DMS53 (cell line): Measurements from ENCODE around the gene ZNF462.
"Not testable (repeated sequence)": the region's sequence is repeated elsewhere in the genome, so short reads cannot be mapped to it uniquely, and the experiment has no call there.

Source experiments
- DNase-seq: peaks from one replicate; lab custom pipeline; 2025; lab: John Stamatoyannopoulos, UW

ZNF462 gene

GRCh38 chr9:106886111-106887046 is 23.4 kb downstream of the ZNF462 start:
- DNase-seq, result no peak

GRCh38 chr9:106887066-106887465 is 24.1 kb downstream of the ZNF462 start:
- no peak for DNase-seq

- no peak for DNase-seq
Observed at GRCh38 chr9:106889061-106889590, 26.2 kb downstream of the ZNF462 start.

- peak; percentile 7 for DNase-seq
Observed at GRCh38 chr9:106890608-106891007, 27.6 kb downstream of the ZNF462 start.

- DNase-seq, result no peak
Observed at GRCh38 chr9:106891286-106891685, 28.3 kb downstream of the ZNF462 start.

- DNase-seq, result peak; percentile 53
Observed at GRCh38 chr9:106892632-106893031, 29.7 kb downstream of the ZNF462 start.

- DNase-seq, result peak; percentile 32
Observed at GRCh38 chr9:106893088-106893487, 30.1 kb downstream of the ZNF462 start.

GRCh38 chr9:106896695-106897094 is 33.7 kb downstream of the ZNF462 start:
- no peak for DNase-seq

GRCh38 chr9:106897236-106897635 is 34.3 kb downstream of the ZNF462 start:
- DNase-seq, result no peak

- no peak for DNase-seq
Observed at GRCh38 chr9:106897751-106898150, 34.8 kb downstream of the ZNF462 start.

- not testable (repeated sequence) for DNase-seq
Observed at GRCh38 chr9:106900523-106900922, 37.6 kb downstream of the ZNF462 start.

- no peak for DNase-seq
Observed at GRCh38 chr9:106906129-106906528, 43.2 kb downstream of the ZNF462 start.

- DNase-seq, result no peak
Observed at GRCh38 chr9:106911951-106912350, 49.0 kb downstream of the ZNF462 start.

GRCh38 chr9:106913276-106913675 is 50.3 kb downstream of the ZNF462 start:
- DNase-seq, result no peak

GRCh38 chr9:106915851-106916250 is 52.9 kb downstream of the ZNF462 start:
- DNase-seq, result no peak

- DNase-seq, result peak; percentile 43
Observed at GRCh38 chr9:106916466-106917235, 53.7 kb downstream of the ZNF462 start.

GRCh38 chr9:106918825-106919509 is 56.0 kb downstream of the ZNF462 start:
- DNase-seq, result peak; percentile 9

- no peak for DNase-seq
Observed at GRCh38 chr9:106920091-106920490, 57.1 kb downstream of the ZNF462 start.

GRCh38 chr9:106920701-106921283 is 57.8 kb downstream of the ZNF462 start:
- DNase-seq, result no peak

GRCh38 chr9:106921341-106921899 is 58.5 kb downstream of the ZNF462 start:
- peak; percentile 73 for DNase-seq

- DNase-seq, result no peak
Observed at GRCh38 chr9:106922026-106922425, 59.1 kb downstream of the ZNF462 start.
